Natural killer cell treated with Interleukin-12 subunit alpha and Interleukin-12 subunit beta and Interleukin-15 and Interleukin-18, amount 100 ng/mL, for 72 hours (primary cell): Measurements from ENCODE around the gene MBD4. TPM values are rescaled to one million over a fixed set of nuclear protein-coding genes. Genes with fewer than 3 reads are reported as not detected.
"Not testable (repeated sequence)": the region's sequence is repeated elsewhere in the genome, so short reads cannot be mapped to it uniquely, and the experiment has no call there.

Source experiments
- ATAC-seq, 2 donors: fragments of 150-1000 bp; cut with Tn5 transposase in 1 of 2; sonication (Bioruptor Pico), chemical (Tn5 transposase) in 1 of 2; 2 replicates each; pipeline ENCODE4 v1.10.0; 2021
- DNase-seq: peaks from one replicate; pipeline ENCODE4 v3.0.0; 2022; ENCODE audit warnings: low spot score
- H3K27ac Mint-ChIP-seq, 2 donors: 1 replicate in 1 of 2; 2 replicates in 1 of 2; pipeline ENCODE4 v1.8.0; 2022; ENCODE audit warnings: mixed read lengths in 2 of 2, mild to moderate bottlenecking in 1 of 2, moderate library complexity in 1 of 2
- H3K27me3 Mint-ChIP-seq, 2 donors: 1 replicate in 1 of 2; 2 replicates in 1 of 2; pipeline ENCODE4 v1.8.0; 2022; ENCODE audit warnings: mixed read lengths in 2 of 2
- H3K36me3 Mint-ChIP-seq: one replicate; pipeline ENCODE4 v1.8.0; 2022; ENCODE audit warnings: mixed read lengths
- H3K4me1 Mint-ChIP-seq, 2 donors: 1 replicate in 1 of 2; 2 replicates in 1 of 2; pipeline ENCODE4 v1.8.0; 2022; ENCODE audit warnings: low read depth in 2 of 2, mixed read lengths in 2 of 2, mild to moderate bottlenecking in 1 of 2
- H3K4me3 Mint-ChIP-seq: one replicate; pipeline ENCODE4 v1.8.0; 2022; ENCODE audit warnings: mixed read lengths
- H3K9me3 Mint-ChIP-seq: 2 replicates; pipeline ENCODE4 v1.8.0; 2022; ENCODE audit warnings: mixed read lengths
- total RNA-seq, 2 donors: library from RNA; stranded (reverse); gene quantifications; one replicate each; pipeline ENCODE4 v1.2.3, GENCODE V29; 2022

Gene MBD4
- total RNA-seq, 2 donors from 2014 or later = 63.6 to 72.6 TPM

GRCh38 chr3:129402616-129403015 is 37.1 kb downstream of the MBD4 start:
- Mint-ChIP-seq H3K27ac (no peak overlapping the region), H3K36me3 (no peaks in the 10 kb centered on the region)
- no peak for ATAC-seq

GRCh38 chr3:129402210-129402609 is 37.5 kb downstream of the MBD4 start:
- no peak overlapping the region for H3K4me3 Mint-ChIP-seq
- no peaks in the 10 kb centered on the region for H3K36me3 Mint-ChIP-seq
- peaks cover 17 to 22% of the 10 kb centered on the region in 2 donors for H3K4me1 Mint-ChIP-seq
- no peaks in the 10 kb centered on the region for H3K9me3 Mint-ChIP-seq
- no peak overlapping the region for H3K27ac Mint-ChIP-seq
- H3K27me3 Mint-ChIP-seq = no peaks in the 10 kb centered on the region
- ATAC-seq = no peak
- no peak for DNase-seq

More at GRCh38 chr3:129402616-129403015, 37.1 kb downstream of the MBD4 start:
- DNase-seq = no peak
- H3K27me3 Mint-ChIP-seq = no peaks in the 10 kb centered on the region
- H3K4me3 Mint-ChIP-seq = no peak overlapping the region
- no peaks in the 10 kb centered on the region for H3K9me3 Mint-ChIP-seq
- H3K4me1 Mint-ChIP-seq = peaks cover 12 to 18% of the 10 kb centered on the region in 2 donors

- Mint-ChIP-seq H3K27ac (peak overlapping the region; percentile 98 to 100), H3K9me3 (no peaks in the 10 kb centered on the region), H3K27me3 (no peaks in the 10 kb centered on the region), H3K36me3 (no peaks in the 10 kb centered on the region), H3K4me1 (peaks cover 26 to 34% of the 10 kb centered on the region in 2 donors), H3K4me3 (peak overlapping the region; percentile 96)
- ATAC-seq = peak in 1 of 2 donors; percentile 8
- no peak for DNase-seq
These were observed 39.8 kb downstream of the MBD4 start for GRCh38 chr3:129399895-129400357.

GRCh38 chr3:129399145-129399894 is 40.4 kb downstream of the MBD4 start:
- Mint-ChIP-seq H3K27ac (peak overlapping the region; percentile 98 to 100), H3K4me1 (peaks cover 31 to 39% of the 10 kb centered on the region in 2 donors)

GRCh38 chr3:129398803-129399144 is 41.0 kb downstream of the MBD4 start:
- Mint-ChIP-seq H3K27me3 (no peaks in the 10 kb centered on the region), H3K27ac (peak overlapping the region; percentile 98 to 100), H3K4me1 (peaks cover 31 to 40% of the 10 kb centered on the region in 2 donors), H3K36me3 (no peaks in the 10 kb centered on the region), H3K9me3 (no peaks in the 10 kb centered on the region), H3K4me3 (peak overlapping the region; percentile 96)
- ATAC-seq (peak in 1 of 2 donors; percentile 41), DNase-seq (no peak)

More at GRCh38 chr3:129399145-129399894, 40.4 kb downstream of the MBD4 start:
- peak; percentile 81 to 90 for ATAC-seq
- Mint-ChIP-seq H3K4me3 (peak overlapping the region; percentile 96), H3K36me3 (no peaks in the 10 kb centered on the region), H3K9me3 (no peaks in the 10 kb centered on the region), H3K27me3 (no peaks in the 10 kb centered on the region)
- peak; percentile 86 for DNase-seq

- peaks cover 31 to 34% of the 10 kb centered on the region in 2 donors for H3K4me1 Mint-ChIP-seq
These were observed 45.8 kb downstream of the MBD4 start for GRCh38 chr3:129393760-129394564.

GRCh38 chr3:129393271-129393670 is 46.5 kb downstream of the MBD4 start:
- ATAC-seq = no peak
- H3K36me3 Mint-ChIP-seq = peaks cover 2% of the 10 kb centered on the region
- H3K27me3 Mint-ChIP-seq = no peaks in the 10 kb centered on the region
- no peak for DNase-seq
- no peaks in the 10 kb centered on the region for H3K9me3 Mint-ChIP-seq
- H3K4me1 Mint-ChIP-seq = peaks cover 25 to 27% of the 10 kb centered on the region in 2 donors
- H3K4me3 Mint-ChIP-seq = no peak overlapping the region
- H3K27ac Mint-ChIP-seq = no peak overlapping the region

More at GRCh38 chr3:129393760-129394564, 45.8 kb downstream of the MBD4 start:
- not testable (repeated sequence) for ATAC-seq, DNase-seq, H3K4me3 Mint-ChIP-seq, H3K27me3 Mint-ChIP-seq, H3K27ac Mint-ChIP-seq, H3K9me3 Mint-ChIP-seq, H3K36me3 Mint-ChIP-seq

- peak in 1 of 2 donors; percentile 33 for ATAC-seq
- not testable (repeated sequence) for DNase-seq, H3K9me3 Mint-ChIP-seq, H3K4me3 Mint-ChIP-seq, H3K36me3 Mint-ChIP-seq, H3K27ac Mint-ChIP-seq, H3K27me3 Mint-ChIP-seq
- peaks cover 16 to 19% of the 10 kb centered on the region in 2 donors for H3K4me1 Mint-ChIP-seq
These were observed 47.5 kb downstream of the MBD4 start for GRCh38 chr3:129392106-129392887.

- H3K36me3 Mint-ChIP-seq, H3K27me3 Mint-ChIP-seq, H3K9me3 Mint-ChIP-seq, ATAC-seq, H3K4me3 Mint-ChIP-seq, H3K27ac Mint-ChIP-seq, DNase-seq: not testable (repeated sequence)
- peaks cover 12 to 14% of the 10 kb centered on the region in 2 donors for H3K4me1 Mint-ChIP-seq
These were observed 48.2 kb downstream of the MBD4 start for GRCh38 chr3:129391583-129391982.

- H3K4me3 Mint-ChIP-seq = no peak overlapping the region
- peaks cover 2 to 4% of the 10 kb centered on the region in 2 donors for H3K4me1 Mint-ChIP-seq
- ATAC-seq (no peak), DNase-seq (no peak)
- H3K27ac Mint-ChIP-seq = no peak overlapping the region
- peaks cover 10% of the 10 kb centered on the region for H3K36me3 Mint-ChIP-seq
- H3K9me3 Mint-ChIP-seq = no peaks in the 10 kb centered on the region
- no peaks in the 10 kb centered on the region for H3K27me3 Mint-ChIP-seq
These were observed 50.2 kb downstream of the MBD4 start for GRCh38 chr3:129389572-129389937.

- not testable (repeated sequence) for ATAC-seq, H3K36me3 Mint-ChIP-seq, H3K27me3 Mint-ChIP-seq, H3K27ac Mint-ChIP-seq, H3K4me3 Mint-ChIP-seq, DNase-seq, H3K9me3 Mint-ChIP-seq, H3K4me1 Mint-ChIP-seq
These were observed 50.8 kb downstream of the MBD4 start for GRCh38 chr3:129388791-129389571.

- no peaks in the 10 kb centered on the region for H3K27me3 Mint-ChIP-seq
- ATAC-seq (no peak), DNase-seq (no peak)
- no peaks in the 10 kb centered on the region for H3K9me3 Mint-ChIP-seq
- no peak overlapping the region for H3K4me3 Mint-ChIP-seq
- no peak overlapping the region for H3K27ac Mint-ChIP-seq
- H3K36me3 Mint-ChIP-seq = peaks cover 10% of the 10 kb centered on the region
- H3K4me1 Mint-ChIP-seq = no peaks in the 10 kb centered on the region
These were observed 52.3 kb downstream of the MBD4 start for GRCh38 chr3:129387487-129387886.

GRCh38 chr3:129386984-129387383 is 52.8 kb downstream of the MBD4 start:
- Mint-ChIP-seq H3K4me3 (no peak overlapping the region), H3K4me1 (no peaks in the 10 kb centered on the region), H3K9me3 (no peaks in the 10 kb centered on the region), H3K27ac (no peak overlapping the region), H3K36me3 (peaks cover 10% of the 10 kb centered on the region), H3K27me3 (no peaks in the 10 kb centered on the region)
- ATAC-seq (no peak), DNase-seq (no peak)
